Pons (tissue), 1 donor: ENCODE data around the gene CYP1A2.
"Not testable (repeated sequence)": the region's sequence is repeated elsewhere in the genome, so short reads cannot be mapped to it uniquely, and the experiment has no call there.

ENCODE experiments used
- DNase-seq: peaks from one replicate; pipeline ENCODE4 v3.0.0-alpha.2; 2016; ENCODE audit warnings: low spot score

Gene CYP1A2

DNA sequence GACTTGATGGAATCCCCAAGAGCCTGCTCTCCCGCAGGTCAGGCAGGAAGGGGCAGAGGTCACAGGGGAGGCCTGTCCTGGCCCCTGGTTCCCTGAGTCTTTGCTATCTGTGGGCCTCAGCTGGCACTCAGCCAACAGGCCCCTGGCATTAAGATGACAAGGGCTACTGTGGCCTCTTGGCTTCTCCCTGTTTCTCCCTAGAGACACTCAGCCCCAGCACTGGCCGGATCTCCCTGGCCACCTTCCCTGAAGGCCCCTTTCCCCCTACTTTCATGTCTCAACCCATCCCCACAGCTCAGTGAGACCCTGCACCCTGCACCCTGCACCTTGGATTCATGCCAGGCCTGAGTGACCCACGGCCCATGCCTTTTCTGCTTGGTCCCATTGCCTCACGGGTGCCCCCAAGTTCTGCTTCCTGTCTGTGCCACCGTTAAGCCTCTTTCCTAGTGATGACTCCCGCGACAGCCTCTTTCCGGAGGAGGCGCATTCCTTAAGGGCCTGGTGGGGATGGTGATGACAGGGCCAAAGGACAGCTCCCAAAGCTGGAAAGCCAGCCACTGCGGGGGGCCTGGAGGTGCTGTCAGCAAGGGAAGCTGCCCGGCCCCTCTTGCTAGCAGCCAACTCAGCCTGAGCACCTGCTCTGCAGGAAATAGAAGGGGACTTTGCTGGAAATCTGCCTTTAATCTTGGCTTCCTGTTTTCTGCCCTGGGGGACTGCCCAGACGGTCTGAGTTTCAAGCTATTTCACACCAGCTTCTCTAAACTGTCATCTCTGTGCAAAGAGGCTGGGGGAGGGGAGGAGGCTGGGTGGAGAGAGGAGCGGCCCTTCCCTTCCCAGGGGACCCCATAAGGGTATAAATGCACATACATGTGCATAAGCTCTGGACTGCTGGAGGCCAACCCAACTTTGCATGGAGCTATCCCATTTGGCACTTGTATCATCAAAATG, 28.4 kb downstream of the CYP1A2 start:
- no peak for DNase-seq

DNA sequence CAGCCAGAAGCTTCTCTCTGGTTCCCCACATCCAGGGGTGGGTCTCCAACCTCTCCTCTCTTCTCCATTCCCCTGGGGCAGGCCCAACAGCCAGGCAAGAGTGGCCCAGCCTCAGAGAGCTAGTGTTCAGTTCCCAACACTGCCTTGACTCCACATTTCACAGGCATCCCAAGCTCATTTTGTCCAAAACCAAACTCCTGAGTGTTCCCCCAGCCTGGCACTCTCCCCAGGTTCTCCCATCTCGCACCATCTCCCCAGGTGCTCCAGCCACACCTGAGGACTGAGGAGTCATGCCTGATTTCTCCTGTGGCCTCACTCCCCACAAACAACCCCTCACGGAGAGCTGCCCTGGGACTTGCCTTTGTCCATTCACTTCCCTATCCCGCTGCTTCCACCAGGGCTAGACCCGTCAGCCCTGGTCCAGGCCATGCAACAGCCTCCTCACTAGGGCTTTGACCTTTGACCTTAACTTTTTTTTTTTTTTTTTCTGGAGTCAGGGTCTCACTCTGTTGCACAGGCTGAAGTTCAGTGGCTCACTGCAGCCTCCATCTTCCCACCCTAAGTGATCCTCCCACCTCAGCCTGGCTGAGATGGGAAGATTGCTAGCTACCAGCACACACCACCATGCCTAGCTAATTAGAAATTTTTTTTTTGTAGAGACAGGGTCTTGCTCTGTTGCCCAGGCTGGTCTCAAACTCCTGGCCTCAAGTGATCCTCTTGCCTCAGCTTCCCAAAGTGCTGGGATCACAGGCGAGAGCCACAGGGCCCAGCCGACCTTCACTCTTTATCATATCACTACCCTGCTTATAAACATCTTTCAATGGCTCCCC, 29.3 kb downstream of the CYP1A2 start:
- no peak for DNase-seq

DNA sequence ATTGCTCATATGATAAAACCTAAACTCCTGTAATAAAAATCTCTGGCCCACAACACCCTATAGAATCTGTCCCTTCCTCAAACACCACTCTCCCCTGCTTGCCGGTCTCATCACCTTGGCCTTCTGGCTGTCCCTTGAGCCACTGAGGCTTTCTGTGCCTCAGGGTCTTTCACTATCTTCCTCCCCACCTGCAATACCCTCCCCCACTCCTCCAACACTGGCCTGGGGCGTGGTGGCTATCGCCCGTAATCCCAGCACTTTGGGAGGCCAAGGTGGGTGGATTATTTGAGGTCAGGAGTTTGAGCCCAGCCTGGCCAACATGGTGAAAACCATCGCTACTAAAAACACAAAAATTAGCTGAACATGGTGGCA, 29.9 kb downstream of the CYP1A2 start:
- no peak for DNase-seq

DNA sequence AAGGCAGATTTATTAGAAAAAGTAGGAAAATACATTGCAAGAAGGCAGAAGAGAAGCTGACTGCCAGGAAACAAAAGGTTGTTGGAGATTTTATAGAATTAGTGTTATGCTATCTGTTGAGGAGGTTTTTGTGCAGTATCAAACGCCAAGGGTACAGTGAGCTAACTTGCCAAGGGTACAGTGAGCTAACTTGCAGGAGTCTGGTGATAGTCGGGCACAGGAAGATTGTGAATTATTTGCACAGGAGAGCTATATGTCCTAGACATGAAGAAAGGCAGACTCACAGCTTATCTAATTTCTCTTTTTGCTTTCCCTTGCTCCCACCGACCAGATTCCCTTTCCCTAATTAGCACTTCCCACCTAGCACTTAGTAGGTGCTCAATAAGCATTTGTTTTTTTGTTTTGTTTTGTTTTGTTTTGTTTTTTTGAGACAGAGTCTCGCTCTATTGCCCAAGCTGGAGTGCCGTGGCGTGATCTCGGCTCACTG, 30.6 kb downstream of the CYP1A2 start:
- DNase-seq: no peak

DNA sequence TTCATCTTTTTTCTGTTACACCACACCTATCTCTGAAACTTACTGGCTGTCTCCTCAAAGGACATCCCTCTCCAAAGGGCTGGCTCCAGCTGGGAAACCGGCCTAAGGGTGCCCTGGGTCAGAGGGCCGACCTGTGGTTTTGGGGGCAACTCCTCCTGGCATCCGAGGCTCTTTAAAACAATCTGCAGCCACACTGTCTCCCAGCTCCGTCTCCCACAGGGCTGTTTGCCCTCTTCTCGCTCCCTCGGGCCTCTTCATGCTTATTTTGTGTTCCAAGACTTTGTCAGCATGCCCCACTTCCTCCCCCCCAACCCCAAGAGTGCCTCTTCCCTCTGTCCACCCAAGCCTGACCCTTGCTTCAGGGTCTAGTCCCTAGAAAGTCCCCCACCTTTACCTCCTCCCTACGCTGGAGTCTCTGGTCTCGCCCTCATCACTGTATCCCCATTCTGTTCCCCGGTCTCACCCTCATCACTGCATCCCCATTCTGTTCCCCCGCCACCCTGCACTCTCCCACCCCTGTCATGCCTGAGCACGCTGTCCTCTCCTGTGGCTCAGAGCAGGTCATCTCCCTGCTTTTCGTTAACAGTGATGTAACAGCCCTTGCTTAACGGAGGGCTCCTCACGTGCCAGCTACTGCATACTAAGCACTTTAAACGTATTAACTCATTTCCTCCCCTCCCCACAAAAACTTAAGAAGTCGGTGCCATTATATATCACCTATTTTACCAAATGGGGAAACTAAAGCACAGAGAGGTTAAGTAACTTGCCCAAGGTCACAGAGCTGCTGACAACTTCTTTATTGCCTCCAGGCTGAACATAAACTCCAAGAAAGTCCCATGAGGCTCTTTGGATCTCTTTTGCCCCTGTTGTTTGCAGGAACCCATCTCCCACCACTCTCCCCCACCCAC, 32.1 kb downstream of the CYP1A2 start:
- DNase-seq: no peak

DNA sequence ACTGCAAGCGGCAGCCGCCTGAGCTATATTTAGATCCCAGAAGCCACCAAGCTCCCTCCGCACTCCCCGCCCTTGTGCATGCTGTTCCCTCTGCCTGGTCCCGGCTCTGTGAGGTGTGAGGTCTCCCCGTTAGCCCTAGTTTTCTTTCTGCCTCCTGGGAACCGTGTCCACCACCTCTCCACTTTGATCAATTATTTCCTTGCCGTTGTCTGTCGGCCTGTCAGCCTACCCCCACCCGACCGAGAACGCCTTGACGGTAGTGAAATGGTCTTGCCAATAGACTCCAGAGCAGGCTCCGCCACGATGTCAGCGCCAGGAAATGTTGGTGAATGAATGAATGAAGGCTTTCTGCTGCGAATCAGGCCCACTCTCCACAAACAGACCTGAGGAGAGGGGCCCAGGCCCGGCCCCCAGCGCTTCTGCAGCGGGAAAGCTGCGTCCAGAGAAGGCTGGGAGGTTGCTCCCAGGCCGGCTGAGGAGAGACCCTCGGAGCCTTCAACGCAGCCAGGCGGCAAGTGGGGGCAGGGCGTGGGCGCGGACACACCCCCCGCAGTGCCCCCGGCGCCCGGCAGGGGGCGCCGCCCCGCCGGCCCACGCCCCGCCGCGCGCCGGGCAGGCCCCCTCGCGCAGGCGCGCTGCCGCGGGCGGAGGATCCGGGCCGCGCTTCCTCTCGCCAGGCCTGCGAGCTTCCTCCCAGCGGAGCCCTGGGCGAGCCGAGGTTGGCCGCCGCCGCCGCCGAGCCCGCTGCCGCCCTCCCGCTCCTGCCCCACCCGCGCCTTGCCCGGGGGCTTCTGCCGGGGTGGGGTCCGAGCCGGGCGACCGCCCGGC, 33.0 kb downstream of the CYP1A2 start, which contains the start of gene CSK:
TSS of gene CSK (plus strand) at position 650 of the 828 bp plus-strand sequence. CDS start 16,218 bp downstream, outside the sequence.
- no peak for DNase-seq

DNA sequence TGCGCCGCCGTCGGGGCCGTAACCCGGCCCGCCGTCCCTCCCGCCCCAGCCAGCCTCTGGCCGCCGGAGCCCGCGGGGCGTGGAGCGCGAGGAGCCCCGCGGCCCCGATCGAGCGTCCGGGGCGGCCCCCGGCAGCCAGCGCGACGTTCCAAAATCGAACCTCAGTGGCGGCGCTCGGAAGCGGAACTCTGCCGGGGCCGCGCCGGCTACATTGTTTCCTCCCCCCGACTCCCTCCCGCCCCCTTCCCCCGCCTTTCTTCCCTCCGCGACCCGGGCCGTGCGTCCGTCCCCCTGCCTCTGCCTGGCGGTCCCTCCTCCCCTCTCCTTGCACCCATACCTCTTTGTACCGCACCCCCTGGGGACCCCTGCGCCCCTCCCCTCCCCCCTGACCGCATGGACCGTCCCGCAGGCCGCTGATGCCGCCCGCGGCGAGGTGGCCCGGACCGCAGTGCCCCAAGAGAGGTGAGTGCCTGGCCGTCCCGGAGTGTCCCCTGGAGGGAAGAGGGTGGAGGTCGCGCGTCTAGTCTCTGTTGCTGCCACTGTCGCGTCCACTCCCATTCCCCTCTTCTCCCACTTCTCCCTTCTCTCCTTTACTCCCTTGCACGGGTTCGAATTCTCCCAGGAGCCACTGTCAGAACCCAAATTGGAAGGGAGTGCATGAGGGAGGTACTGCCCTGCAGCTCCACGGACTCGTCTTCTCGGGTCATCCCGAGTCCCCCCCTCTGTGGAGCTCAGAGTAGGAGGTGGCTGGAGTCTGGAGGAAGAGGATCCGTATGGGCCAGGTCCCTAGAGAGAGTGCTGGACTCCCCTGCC, 33.8 kb downstream of the CYP1A2 start:
- no peak for DNase-seq

DNA sequence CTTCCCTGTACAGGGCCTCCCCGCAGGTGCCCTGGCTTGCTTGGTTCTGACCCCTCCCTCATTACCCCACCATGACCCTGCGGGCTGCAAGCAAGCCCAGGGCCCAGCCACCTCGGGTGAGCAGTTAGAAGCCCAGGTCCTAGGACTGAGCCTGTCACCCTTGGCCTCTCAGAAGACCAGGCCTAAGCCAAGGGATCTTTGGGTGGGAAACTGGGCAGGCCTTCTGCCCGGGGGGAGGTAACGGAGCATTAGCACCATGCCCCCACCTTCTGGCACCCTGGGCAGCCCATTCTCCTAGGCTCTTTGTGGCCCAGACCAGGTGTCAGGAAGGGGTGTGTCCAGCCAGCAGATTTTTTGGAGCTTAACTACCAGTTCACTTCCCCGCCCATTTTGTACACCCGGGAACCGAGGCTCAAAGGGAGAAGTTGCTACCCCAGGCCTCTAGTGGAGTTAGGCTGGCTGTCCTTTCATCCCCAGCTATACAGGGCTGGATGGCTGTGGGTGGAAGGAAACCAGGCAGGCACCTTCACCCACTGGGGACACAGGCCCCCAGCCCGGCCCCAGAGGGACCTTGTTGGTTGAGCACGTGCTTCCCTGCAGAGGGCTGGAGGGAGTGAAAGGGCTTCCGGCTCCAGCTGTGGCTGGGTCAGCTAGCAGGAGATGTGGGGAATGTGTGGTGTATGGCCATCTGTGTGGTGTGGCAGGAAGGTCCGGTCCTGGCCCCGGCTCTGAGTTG, 34.6 kb downstream of the CYP1A2 start:
- no peak for DNase-seq

DNA sequence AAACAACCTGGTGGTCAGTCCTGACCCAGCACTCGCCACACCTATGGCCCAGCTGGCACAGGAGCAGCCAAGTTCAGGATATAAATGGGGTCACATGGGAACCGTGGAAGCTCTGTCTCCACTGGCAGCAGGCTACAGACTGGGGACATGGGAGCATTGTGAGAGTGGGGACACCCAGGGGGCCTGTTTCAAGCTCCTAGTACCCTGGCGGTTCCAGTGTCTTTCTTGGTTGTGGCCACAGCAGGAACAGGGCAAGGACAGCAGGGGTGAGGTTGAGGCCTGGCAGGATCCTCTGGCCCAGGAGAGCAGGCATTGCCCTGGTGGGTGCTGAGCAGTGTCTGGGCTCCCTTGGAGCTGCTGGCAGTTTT, 35.1 kb downstream of the CYP1A2 start:
- no peak for DNase-seq

DNA sequence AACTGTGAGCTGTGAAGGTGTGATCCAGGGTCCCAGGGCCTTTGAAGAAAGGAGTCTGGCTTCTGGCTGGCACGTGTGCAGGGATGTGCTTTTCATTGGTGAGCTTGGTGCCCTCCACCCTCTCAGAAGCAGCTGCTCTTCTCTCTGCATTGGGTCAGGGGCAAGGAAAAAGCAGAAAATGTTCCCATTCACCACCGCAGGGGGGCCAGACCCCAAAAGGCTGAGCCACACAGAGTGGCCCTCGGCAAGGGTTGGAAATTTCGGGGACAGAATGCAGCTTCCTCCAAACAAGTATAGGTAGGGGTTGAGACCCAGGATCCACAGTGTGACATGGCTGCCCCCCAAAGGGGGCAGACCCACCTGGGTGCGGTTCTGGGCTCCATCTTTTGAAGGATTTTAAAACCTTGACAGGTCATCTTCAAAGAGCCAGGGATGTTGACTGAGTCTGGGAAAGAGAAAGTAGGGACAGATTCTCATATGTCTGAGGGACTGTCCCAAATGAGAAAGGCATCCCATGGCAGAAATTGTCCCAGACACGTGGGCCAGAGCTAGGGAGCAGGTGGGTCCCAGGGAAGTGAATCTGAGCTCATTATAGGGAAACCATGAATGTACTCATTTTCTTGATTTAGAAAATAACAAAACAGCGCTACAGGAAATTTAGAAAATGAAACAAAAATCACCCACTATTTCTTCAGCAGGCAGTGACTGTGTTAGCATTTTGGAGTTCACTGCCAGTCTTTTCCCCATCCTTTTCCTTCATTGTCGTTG, 36.0 kb downstream of the CYP1A2 start:
- DNase-seq: no peak

DNA sequence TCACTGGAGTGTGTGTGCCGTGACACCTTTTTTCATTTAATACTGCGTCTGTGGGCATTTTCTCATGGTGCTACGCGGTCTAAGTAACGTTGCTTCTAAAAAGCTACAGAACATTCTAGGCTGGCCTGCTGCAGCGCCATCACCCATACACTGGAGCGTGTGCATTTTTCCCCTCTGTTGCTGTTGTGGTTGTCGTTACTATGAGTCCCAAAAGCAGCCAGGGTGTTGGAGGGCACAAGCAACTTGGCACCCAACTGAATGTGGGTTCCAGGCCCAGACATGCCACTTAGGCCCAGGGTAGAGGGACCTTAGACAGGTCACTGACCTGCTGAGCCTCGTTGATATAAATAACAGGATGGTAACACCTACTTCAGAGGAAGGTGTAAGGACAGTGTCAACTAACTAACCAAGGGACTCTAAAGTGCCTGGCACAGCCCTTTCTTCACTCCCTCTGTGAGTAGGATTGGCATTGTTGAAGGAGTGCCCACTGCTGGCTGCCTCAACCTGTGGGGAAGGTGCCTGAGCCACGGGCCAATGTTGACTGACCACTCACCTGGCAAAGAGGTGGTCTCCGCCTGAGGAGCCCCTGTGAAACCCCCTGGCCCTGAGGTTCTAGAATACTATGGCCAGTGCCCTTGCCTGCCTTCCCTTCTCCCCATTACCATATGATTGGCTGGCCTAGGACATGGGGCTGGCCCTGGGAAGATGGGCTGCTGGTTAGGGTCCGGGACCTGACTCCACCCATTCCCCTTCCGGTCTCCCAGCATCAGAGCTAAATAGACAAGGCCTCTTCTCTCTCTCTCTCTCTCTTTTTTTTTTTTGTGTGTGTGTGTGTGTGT, 36.8 kb downstream of the CYP1A2 start:
- DNase-seq: no peak

DNA sequence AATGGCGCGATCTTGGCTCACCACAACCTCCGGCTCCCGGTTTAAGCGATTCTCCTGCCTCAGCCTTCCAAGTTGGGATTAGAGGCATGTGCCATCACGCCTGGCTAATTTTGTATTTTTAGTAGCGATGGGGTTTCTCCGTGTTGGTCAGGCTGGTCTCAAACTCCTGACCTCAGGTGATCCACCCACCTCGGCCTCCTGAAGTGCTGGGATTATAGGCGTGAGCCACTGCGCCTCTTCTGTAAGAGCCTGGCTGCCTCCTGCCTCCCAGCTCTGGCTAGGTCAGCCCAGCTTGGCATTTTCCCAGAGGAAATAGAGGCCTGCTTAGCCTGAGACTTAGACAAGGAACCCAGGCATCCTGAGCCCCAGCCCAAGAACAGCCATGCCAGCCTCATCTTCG, 37.4 kb downstream of the CYP1A2 start:
- not testable (repeated sequence) for DNase-seq

DNA sequence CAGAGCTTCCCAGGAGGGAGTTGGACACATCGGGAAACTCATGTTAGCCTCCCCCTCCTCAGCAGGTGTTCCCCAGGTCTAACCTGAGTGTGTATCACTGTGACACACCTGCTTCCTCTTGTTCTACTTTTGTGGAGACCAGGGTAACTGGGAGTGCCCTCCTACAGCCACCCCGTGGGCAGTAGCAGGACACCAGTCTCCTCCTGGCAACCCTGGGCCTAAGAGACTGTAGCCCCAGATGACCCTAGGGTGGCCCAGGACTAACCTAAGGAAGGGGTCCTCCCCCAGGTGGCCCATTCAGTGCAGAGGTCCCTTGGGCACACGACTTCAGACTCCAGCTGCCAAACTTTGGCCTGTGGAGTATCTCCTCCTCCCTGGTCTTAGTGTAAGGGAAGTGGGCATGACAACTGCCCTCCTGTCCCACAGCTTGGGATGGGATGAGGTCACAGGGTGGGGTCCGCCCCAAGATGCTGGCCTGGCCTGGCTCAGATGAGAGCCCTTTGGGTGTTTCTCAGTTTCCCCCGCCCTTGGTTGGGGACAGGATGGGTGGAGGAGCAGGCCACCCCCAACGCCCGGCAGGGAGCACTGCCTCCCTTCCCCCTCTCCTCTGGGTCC, 38.0 kb downstream of the CYP1A2 start:
- DNase-seq: no peak

DNA sequence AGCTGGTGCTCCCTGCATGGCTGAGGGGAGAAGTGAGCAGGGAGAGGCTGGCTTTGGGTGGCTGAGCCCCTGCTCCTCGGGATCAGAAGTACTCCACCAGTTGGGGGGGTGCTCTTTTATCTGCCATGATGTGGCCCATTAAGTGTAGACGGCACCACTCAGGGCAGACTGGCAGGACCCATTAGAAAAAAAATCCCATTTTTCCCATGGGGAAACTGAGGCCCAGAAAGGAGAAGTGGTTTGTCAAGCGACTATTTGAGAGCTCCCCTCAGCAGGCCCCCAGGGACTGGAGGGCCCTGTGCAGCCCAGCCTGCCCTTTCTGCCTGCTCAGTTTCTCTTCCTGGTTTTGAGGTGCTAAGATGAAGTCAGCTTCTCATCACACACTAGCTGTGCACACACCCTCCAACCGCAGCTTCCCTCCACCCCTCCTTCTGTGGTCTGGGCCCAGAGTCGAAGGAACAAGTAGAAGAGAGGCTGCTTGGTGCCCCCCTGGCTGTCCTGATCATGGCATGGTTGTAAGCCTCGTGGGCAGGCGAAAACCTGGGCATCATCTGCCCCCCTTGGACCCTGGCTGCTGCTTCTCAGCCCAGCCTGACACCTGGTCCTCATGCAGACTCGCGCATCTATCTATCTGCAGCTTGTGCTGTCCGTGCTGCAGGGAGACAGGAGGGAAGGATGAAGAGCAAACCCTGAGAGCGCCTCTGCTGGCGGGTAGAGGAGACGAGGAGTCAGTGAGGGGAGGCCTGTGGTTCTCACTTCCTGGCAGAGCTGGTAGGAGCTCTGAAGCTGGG, 38.8 kb downstream of the CYP1A2 start:
- peak; percentile 90 for DNase-seq

DNA sequence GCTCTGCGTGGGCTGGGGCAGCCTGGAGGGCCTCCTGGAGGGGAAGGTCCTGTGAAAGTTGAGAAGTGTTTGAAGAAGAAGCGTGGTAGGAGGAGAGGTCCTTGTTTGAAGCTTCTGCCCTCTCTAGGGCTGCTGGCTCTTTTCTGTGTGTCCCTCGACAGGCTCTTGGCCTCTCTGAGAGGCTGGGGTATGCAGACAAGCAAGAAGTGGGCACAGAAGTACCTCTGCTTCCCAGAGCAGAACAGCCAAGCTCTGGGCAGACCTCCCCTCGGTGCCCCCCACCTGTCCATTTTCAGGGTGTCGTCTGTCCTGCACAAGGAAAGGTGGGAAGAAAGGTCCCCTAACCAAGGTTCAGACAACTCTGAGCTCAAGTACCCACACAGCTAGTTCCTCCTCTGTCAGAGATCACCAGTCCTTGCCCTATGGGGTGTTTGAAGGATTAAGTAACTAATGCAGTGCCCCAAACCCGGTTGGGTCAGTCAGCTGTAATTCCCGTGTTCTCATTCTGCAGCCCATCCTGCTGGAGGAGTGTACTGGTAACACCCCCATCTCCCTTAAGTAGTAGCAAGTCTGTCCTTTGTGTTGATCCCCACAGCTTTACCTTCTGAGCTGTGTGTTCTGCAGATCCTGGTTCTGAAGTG, 39.5 kb downstream of the CYP1A2 start:
- DNase-seq: no peak

DNA sequence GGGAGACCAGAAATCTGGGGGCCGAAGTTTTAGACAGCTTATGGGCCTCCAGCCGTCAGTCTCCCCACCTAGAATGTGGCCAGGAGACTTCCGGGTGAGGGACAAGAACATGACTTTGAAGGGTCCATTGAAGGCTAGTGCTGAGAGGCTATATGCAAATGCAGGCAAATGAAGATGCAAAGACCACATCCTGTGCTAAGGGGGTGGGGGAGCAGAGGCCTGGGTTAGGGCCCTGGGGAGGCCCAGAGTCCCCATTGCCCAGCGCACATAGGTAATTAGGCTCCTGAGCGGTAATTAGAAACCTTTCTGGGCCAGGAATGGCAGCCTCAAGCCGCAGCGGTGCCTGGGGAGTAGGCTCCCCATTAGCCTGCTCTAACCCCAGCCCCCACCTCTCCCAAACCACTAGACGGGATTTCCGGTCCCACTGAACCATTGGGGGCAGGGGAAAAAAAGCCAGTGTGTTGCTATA, 40.1 kb downstream of the CYP1A2 start:
- no peak for DNase-seq
